Measurements from ENCODE around the gene OSCP1.

GRCh38 chr1:36472656-36473055, 22.4 kb upstream of the OSCP1 start:
- TF ChIP-seq CTCF (IDR thresholded peaks at IDR 0.05) (no peak), TCF7L2 (IDR thresholded peaks at IDR 0.05; ENCODE audit: low read depth, low read length) (no peak)
